Stimulated activated naive CD4-positive, alpha-beta T cell treated with Interleukin-2 at 50 U/mL for 16 hours (primary cell): Measurements from ENCODE around the gene USP17L15.
"Not testable (repeated sequence)": the region's sequence is repeated elsewhere in the genome, so short reads cannot be mapped to it uniquely, and the experiment has no call there.

Experiments
- DNase-seq: peaks from one replicate; lab custom pipeline; 2025; lab: John Stamatoyannopoulos, UW

Gene USP17L15, protein sequence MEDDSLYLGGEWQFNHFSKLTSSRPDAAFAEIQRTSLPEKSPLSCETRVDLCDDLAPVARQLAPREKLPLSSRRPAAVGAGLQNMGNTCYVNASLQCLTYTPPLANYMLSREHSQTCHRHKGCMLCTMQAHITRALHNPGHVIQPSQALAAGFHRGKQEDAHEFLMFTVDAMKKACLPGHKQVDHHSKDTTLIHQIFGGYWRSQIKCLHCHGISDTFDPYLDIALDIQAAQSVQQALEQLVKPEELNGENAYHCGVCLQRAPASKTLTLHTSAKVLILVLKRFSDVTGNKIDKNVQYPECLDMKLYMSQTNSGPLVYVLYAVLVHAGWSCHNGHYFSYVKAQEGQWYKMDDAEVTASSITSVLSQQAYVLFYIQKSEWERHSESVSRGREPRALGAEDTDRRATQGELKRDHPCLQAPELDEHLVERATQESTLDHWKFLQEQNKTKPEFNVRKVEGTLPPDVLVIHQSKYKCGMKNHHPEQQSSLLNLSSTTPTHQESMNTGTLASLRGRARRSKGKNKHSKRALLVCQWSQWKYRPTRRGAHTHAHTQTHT

DNA sequence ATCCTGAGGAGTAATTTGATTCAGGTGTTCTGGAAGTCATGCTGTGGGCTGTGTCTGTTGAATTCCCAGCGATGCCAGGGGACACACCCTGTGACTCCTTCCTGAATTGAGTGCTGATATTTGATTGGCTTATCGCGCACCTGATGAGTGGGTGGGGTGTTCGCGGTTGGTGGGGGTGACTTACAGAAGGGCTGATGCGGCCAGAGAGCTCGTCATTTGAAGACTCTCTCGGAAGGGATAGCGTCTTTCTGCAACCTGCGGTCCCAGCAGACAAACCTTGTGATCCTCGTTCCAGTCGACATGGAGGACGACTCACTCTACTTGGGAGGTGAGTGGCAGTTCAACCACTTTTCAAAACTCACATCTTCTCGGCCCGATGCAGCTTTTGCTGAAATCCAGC, at the start of gene USP17L15:
TSS of gene USP17L15 (plus strand) at position 301 of the 400 bp plus-strand sequence. CDS start at position 301, 0 bp downstream.
- not testable (repeated sequence) for DNase-seq

DNA sequence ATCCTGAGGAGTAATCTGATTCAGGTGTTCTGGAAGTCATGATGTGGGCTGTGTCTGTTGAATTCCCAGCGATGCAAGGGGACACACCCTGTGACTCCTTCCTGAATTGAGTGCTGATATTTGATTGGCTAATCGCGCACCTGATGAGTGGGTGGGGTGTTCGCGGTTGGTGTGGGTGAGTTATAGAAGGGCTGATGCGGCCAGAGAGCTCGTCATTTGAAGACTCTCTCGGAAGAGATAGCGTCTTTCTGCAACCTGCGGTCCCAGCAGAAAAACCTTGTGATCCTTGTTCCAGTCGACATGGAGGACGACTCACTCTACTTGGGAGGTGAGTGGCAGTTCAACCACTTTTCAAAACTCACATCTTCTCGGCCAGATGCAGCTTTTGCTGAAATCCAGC, 23.8 kb upstream of the USP17L15 start, which contains the start of gene USP17L10:
TSS of gene USP17L10 (plus strand) at position 301 of the 400 bp plus-strand sequence. CDS start at position 301, 0 bp downstream.
- not testable (repeated sequence) for DNase-seq

DNA sequence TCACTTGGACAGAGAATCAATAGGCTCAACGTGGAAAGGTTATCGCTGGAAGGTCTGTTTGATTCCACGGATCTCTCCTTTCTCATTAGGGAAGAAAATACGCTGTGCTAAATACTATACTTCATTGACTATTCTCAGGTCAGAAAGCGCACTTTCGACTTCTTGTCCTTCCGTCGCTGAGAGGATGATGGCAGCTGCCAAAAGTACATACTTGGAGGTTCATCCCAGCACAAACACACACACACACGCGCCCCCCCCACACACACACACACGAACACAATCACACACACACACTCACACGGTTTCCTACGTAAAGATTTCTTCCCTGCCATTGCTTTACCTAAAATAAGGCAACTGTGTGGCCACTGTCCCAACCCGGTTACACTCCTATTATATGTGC, 19.5 kb upstream of the USP17L15 start:
- not testable (repeated sequence) for DNase-seq

DNA sequence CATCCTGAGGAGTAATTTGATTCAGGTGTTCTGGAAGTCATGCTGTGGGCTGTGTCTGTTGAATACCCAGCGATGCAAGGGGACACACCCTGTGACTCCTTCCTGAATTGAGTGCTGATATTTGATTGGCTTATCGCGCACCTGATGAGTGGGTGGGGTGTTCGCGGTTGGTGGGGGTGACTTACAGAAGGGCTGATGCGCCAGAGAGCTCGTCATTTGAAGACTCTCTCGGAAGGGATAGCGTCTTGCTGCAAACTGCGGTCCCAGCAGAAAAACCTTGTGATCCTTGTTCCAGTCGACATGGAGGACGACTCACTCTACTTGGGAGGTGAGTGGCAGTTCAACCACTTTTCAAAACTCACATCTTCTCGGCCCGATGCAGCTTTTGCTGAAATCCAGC, 19.1 kb upstream of the USP17L15 start, which contains the start of gene USP17L11:
TSS of gene USP17L11 (plus strand) at position 301 of the 400 bp plus-strand sequence. CDS start at position 301, 0 bp downstream.
- DNase-seq = not testable (repeated sequence)

DNA sequence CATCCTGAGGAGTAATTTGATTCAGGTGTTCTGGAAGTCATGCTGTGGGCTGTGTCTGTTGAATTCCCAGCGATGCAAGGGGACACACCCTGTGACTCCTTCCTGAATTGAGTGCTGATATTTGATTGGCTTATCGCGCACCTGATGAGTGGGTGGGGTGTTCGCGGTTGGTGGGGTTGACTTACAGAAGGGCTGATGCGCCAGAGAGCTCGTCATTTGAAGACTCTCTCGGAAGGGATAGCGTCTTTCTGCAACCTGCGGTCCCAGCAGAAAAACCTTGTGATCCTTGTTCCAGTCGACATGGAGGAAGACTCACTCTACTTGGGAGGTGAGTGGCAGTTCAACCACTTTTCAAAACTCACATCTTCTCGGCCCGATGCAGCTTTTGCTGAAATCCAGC, 14.3 kb upstream of the USP17L15 start, which contains the start of gene USP17L12:
TSS of gene USP17L12 (plus strand) at position 301 of the 400 bp plus-strand sequence. CDS start at position 301, 0 bp downstream.
- not testable (repeated sequence) for DNase-seq

DNA sequence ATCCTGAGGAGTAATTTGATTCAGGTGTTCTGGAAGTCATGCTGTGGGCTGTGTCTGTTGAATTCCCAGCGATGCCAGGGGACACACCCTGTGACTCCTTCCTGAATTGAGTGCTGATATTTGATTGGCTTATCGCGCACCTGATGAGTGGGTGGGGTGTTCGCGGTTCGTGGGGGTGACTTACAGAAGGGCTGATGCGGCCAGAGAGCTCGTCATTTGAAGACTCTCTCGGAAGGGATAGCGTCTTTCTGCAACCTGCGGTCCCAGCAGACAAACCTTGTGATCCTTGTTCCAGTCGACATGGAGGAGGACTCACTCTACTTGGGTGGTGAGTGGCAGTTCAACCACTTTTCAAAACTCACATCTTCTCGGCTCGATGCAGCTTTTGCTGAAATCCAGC, 9.6 kb upstream of the USP17L15 start, which contains the start of gene USP17L13:
TSS of gene USP17L13 (plus strand) at position 301 of the 400 bp plus-strand sequence. CDS start at position 301, 0 bp downstream.
- DNase-seq = not testable (repeated sequence)

DNA sequence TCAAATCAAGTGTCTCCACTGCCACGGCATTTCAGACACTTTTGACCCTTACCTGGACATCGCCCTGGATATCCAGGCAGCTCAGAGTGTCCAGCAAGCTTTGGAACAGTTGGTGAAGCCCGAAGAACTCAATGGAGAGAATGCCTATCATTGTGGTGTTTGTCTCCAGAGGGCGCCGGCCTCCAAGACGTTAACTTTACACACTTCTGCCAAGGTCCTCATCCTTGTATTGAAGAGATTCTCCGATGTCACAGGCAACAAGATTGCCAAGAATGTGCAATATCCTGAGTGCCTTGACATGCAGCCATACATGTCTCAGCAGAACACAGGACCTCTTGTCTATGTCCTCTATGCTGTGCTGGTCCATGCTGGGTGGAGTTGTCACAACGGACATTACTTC, 3.9 kb upstream of the USP17L15 start:
- not testable (repeated sequence) for DNase-seq

DNA sequence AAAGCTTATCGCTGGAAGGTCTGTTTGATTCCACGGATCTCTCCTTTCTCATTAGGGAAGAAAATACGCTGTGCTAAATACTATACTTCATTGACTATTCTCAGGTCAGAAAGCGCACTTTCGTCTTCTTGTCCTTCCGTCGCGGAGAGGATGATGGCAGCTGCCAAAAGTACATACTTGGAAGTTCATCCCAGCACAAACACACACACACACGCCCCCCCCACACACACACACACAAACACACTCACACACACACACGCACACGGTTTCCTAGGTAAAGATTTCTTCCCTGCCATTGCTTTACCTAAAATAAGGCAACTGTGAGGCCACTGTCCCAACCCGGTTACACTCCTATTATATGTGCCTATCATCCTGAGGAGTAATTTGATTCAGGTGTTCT, 4.3 kb downstream of the USP17L15 start:
- DNase-seq = not testable (repeated sequence)

DNA sequence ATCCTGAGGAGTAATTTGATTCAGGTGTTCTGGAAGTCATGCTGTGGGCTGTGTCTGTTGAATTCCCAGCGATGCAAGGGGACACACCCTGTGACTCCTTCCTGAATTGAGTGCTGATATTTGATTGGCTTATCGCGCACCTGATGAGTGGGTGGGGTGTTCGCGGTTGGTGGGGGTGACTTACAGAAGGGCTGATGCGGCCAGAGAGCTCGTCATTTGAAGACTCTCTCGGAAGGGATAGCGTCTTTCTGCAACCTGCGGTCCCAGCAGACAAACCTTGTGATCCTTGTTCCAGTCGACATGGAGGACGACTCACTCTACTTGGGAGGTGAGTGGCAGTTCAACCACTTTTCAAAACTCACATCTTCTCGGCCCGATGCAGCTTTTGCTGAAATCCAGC, 9.4 kb downstream of the USP17L15 start, which contains the start of gene USP17L17:
TSS of gene USP17L17 (plus strand) at position 301 of the 400 bp plus-strand sequence. CDS start at position 301, 0 bp downstream.
- not testable (repeated sequence) for DNase-seq

DNA sequence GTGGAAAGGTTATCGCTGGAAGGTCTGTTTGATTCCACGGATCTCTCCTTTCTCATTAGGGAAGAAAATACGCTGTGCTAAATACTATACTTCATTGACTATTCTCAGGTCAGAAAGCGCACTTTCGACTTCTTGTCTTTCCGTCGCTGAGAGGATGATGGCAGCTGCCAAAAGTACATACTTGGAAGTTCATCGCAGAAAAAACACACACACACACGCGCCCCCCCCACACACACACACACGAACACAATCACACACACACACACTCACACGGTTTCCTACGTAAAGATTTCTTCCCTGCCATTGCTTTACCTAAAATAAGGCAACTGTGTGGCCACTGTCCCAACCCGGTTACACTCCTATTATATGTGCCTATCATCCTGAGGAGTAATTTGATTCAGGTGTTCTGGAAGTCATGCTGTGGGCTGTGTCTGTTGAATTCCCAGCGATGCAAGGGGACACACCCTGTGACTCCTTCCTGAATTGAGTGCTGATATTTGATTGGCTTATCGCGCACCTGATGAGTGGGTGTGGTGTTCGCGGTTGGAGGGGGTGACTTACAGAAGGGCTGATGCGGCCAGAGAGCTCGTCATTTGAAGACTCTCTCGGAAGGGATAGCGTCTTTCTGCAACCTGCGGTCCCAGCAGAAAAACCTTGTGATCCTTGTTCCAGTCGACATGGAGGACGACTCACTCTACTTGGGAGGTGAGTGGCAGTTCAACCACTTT, 13.9 kb downstream of the USP17L15 start, which contains the start of gene USP17L18:
TSS of gene USP17L18 (plus strand) at position 678 of the 728 bp plus-strand sequence. CDS start at position 678, 0 bp downstream.
- not testable (repeated sequence) for DNase-seq

DNA sequence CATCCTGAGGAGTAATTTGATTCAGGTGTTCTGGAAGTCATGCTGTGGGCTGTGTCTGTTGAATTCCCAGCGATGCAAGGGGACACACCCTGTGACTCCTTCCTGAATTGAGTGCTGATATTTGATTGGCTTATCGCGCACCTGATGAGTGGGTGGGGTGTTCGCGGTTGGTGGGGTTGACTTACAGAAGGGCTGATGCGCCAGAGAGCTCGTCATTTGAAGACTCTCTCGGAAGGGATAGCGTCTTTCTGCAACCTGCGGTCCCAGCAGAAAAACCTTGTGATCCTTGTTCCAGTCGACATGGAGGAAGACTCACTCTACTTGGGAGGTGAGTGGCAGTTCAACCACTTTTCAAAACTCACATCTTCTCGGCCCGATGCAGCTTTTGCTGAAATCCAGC, 18.9 kb downstream of the USP17L15 start, which contains the start of gene USP17L19:
TSS of gene USP17L19 (plus strand) at position 301 of the 400 bp plus-strand sequence. CDS start at position 301, 0 bp downstream.
- not testable (repeated sequence) for DNase-seq

DNA sequence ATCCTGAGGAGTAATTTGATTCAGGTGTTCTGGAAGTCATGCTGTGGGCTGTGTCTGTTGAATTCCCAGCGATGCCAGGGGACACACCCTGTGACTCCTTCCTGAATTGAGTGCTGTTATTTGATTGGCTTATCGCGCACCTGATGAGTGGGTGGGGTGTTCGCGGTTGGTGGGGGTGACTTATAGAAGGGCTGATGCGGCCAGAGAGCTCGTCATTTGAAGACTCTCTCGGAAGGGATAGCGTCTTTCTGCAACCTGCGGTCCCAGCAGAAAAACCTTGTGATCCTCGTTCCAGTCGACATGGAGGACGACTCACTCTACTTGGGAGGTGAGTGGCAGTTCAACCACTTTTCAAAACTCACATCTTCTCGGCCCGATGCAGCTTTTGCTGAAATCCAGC, 23.6 kb downstream of the USP17L15 start, which contains the start of gene USP17L20:
TSS of gene USP17L20 (plus strand) at position 301 of the 400 bp plus-strand sequence. CDS start at position 301, 0 bp downstream.
- DNase-seq = not testable (repeated sequence)

DNA sequence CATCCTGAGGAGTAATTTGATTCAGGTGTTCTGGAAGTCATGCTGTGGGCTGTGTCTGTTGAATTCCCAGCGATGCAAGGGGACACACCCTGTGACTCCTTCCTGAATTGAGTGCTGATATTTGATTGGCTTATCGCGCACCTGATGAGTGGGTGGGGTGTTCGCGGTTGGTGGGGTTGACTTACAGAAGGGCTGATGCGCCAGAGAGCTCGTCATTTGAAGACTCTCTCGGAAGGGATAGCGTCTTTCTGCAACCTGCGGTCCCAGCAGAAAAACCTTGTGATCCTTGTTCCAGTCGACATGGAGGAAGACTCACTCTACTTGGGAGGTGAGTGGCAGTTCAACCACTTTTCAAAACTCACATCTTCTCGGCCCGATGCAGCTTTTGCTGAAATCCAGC, 28.4 kb downstream of the USP17L15 start, which contains the start of gene USP17L21:
TSS of gene USP17L21 (plus strand) at position 301 of the 400 bp plus-strand sequence. CDS start at position 301, 0 bp downstream.
- DNase-seq = not testable (repeated sequence)

DNA sequence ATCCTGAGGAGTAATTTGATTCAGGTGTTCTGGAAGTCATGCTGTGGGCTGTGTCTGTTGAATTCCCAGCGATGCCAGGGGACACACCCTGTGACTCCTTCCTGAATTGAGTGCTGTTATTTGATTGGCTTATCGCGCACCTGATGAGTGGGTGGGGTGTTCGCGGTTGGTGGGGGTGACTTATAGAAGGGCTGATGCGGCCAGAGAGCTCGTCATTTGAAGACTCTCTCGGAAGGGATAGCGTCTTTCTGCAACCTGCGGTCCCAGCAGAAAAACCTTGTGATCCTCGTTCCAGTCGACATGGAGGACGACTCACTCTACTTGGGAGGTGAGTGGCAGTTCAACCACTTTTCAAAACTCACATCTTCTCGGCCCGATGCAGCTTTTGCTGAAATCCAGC, 33.1 kb downstream of the USP17L15 start, which contains the start of gene USP17L22:
TSS of gene USP17L22 (plus strand) at position 301 of the 400 bp plus-strand sequence. CDS start at position 301, 0 bp downstream.
- not testable (repeated sequence) for DNase-seq

DNA sequence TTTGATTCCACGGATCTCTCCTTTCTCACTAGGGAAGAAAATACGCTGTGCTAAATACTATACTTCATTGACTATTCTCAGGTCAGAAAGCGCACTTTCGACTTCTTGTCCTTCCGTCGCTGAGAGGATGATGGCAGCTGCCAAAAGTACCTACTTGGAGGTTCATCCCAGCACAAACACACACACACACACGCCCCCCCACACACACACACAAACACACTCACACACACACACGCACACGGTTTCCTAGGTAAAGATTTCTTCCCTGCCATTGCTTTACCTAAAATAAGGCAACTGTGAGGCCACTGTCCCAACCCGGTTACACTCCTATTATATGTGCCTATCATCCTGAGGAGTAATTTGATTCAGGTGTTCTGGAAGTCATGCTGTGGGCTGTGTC, 37.5 kb downstream of the USP17L15 start:
- not testable (repeated sequence) for DNase-seq
